Chondrocyte (in vitro differentiated cells): ENCODE results near the gene SPTBN4. TPM values are rescaled to one million over a fixed set of nuclear protein-coding genes. Genes with fewer than 3 reads are reported as not detected.
A peak's percentile ranks its signal among the peaks of the same experiment; 100 is the strongest.

Experiments used
- DNase-seq: peaks from one replicate; pipeline ENCODE4 v3.0.0; 2021; ENCODE audit warnings: mixed read lengths, low spot score
- H3K27ac Mint-ChIP-seq: one replicate; pipeline ENCODE4 v1.8.0; 2021; ENCODE audit warnings: mild to moderate bottlenecking, moderate library complexity, mixed read lengths; ENCODE audit not compliant: unreplicated experiment
- H3K27me3 Mint-ChIP-seq: 2 replicates; pipeline ENCODE4 v1.8.0; 2021; ENCODE audit warnings: low read depth, mixed read lengths
- H3K36me3 Mint-ChIP-seq: 2 replicates; pipeline ENCODE4 v1.8.0; 2021; ENCODE audit warnings: low read depth, mixed read lengths
- H3K4me1 Mint-ChIP-seq: 2 replicates; pipeline ENCODE4 v1.8.0; 2021; ENCODE audit warnings: low read depth, mild to moderate bottlenecking, mixed read lengths
- H3K4me3 Mint-ChIP-seq: one replicate; pipeline ENCODE4 v1.8.0; 2021; ENCODE audit warnings: mild to moderate bottlenecking, moderate library complexity, mixed read lengths; ENCODE audit not compliant: unreplicated experiment
- H3K9me3 Mint-ChIP-seq: 2 replicates; pipeline ENCODE4 v1.8.0; 2021; ENCODE audit warnings: low read depth, mixed read lengths
- total RNA-seq: library from RNA; stranded (reverse); gene quantifications from 3 replicates; pipeline ENCODE4 v1.2.1, GENCODE V29; 2021
- TF ChIP-seq, protein P1 (sequence below): fragments of 200-600 bp; sonication (generic); IDR thresholded peaks from 2 replicates; pipeline ENCODE4 v1.5.0; 2021; ENCODE audit warnings: antibody characterized with exemption, mild to moderate bottlenecking, moderate library complexity

Gene SPTBN4
- total RNA-seq, 1 donor from 2014 or later = 2.5 TPM

DNA sequence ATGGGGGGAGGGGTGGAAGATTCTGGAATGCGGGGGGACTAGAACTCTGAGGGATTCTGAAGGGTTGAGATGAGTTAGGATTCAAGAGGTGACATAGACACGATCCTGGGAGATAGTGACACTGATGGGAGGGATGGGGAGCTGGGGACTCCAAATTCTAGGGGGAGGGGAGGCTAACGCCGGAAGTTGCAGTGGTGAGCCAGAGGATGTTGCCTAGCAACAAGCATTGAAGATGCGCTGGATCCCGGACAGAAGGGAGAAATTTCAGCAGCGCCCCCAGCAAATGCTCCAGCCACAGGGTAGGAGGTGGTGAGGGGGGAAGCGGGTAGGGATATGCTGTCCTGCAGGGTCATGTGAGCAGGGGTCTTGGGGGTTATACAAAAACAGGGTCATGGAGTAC lies 127.5 kb downstream of the SPTBN4 start:
- no peak for DNase-seq
- no peak overlapping the region for H3K27ac Mint-ChIP-seq
- TF ChIP-seq, protein P1, sequence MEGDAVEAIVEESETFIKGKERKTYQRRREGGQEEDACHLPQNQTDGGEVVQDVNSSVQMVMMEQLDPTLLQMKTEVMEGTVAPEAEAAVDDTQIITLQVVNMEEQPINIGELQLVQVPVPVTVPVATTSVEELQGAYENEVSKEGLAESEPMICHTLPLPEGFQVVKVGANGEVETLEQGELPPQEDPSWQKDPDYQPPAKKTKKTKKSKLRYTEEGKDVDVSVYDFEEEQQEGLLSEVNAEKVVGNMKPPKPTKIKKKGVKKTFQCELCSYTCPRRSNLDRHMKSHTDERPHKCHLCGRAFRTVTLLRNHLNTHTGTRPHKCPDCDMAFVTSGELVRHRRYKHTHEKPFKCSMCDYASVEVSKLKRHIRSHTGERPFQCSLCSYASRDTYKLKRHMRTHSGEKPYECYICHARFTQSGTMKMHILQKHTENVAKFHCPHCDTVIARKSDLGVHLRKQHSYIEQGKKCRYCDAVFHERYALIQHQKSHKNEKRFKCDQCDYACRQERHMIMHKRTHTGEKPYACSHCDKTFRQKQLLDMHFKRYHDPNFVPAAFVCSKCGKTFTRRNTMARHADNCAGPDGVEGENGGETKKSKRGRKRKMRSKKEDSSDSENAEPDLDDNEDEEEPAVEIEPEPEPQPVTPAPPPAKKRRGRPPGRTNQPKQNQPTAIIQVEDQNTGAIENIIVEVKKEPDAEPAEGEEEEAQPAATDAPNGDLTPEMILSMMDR = no peak
- peaks cover 3% of the 10 kb centered on the region for H3K36me3 Mint-ChIP-seq
- no peaks in the 10 kb centered on the region for H3K9me3 Mint-ChIP-seq
- peaks cover 3% of the 10 kb centered on the region for H3K27me3 Mint-ChIP-seq
- H3K4me3 Mint-ChIP-seq = no peak overlapping the region
- peaks cover 21% of the 10 kb centered on the region for H3K4me1 Mint-ChIP-seq

DNA sequence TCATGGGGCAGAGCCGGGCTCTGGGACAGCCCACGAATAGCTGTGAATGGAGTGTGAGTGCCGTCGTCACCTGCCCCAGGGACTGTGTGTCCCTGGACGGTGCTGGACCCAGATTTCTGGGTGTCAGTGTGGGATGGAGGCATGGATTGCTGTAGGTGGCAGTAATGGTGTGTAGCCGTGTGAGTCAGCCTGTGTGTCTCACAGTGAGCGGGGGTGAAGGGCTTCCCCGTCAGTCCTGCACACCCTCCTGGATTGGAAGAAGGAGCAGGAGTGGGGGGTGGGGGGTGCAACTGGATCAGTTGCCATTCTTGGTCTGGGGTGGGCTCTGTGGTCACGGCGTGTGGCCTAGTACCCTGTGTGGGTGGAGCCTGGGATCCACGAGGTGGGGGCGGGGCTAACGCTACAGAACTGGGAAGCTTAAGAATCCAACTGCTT lies 127.9 kb downstream of the SPTBN4 start:
- H3K27ac Mint-ChIP-seq = no peak overlapping the region
- DNase-seq = no peak
- peaks cover 3% of the 10 kb centered on the region for H3K27me3 Mint-ChIP-seq
- TF ChIP-seq, protein P1 = no peak
- H3K4me3 Mint-ChIP-seq = no peak overlapping the region
- H3K9me3 Mint-ChIP-seq = no peaks in the 10 kb centered on the region
- peaks cover 3% of the 10 kb centered on the region for H3K36me3 Mint-ChIP-seq
- H3K4me1 Mint-ChIP-seq = peaks cover 24% of the 10 kb centered on the region

DNA sequence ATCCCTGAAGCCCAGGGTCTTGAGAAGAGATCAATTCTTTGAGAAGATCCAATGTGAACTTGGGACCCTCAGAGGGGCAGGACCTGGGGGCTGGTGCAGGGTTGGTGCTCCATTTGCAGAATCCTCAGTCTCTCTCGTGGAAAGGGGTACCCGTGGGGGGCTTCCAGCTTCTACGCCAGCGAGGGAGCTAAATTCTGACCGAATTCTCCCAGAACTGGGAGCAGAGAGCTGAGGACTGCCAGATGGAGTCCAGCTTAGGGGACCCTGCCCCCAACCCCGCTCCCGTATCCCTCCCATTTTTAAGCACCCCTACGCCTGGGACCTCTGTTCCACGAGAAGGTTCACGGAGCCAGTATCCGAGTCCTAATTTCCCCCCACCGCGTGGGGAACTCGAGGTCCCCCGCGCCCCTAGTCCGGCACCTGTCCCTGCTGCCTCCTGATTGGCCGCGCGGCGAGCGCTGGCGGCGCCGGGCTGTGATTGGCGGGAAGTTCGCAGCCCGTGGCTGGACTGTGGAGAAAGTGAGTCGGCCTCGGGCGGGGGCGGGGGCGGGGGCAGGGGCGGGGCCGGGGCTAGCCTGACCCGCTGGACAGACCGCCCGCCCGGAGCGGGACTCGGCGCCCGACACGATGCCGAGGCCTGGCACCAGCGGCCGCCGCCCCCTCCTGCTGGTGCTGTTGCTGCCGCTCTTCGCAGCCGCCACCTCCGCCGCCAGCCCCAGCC lies 130.0 kb downstream of the SPTBN4 start:
- no peak for DNase-seq
- Mint-ChIP-seq H3K4me1 (peaks cover 33% of the 10 kb centered on the region), H3K27me3 (peaks cover 3% of the 10 kb centered on the region), H3K36me3 (peaks cover 1% of the 10 kb centered on the region), H3K4me3 (peak overlapping the region; percentile 57), H3K27ac (no peak overlapping the region), H3K9me3 (no peaks in the 10 kb centered on the region)
- TF ChIP-seq, protein P1 = no peak

DNA sequence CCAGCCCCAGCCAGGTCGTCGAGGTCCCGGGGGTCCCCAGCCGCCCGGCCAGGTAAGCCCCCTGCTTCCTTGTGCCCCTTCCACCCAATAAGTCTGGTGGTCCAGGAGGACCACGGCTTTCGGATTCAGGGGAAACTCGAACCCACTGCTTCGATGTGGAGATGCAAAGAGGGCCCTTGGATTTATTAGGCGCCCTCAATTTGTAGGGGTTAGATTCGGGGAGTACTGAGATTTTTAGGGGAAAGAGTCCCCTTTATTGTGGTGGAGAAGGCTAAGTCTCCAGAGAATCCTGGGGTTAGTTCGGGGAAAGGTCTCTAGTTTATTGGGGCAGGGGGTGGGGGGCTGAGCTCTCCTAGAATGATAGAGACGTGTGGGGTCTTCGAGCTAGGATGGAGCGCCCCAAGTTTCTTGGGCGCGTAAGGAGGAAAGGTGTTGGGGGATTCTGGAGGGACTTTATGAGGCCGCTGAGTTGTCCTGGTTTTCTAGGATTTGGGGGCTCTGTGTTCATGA lies 130.6 kb downstream of the SPTBN4 start:
- Mint-ChIP-seq H3K27ac (no peak overlapping the region), H3K9me3 (no peaks in the 10 kb centered on the region), H3K36me3 (no peaks in the 10 kb centered on the region), H3K27me3 (peaks cover 3% of the 10 kb centered on the region), H3K4me1 (peaks cover 35% of the 10 kb centered on the region), H3K4me3 (peak overlapping the region; percentile 57)
- no peak for DNase-seq
- TF ChIP-seq, protein P1 = no peak

DNA sequence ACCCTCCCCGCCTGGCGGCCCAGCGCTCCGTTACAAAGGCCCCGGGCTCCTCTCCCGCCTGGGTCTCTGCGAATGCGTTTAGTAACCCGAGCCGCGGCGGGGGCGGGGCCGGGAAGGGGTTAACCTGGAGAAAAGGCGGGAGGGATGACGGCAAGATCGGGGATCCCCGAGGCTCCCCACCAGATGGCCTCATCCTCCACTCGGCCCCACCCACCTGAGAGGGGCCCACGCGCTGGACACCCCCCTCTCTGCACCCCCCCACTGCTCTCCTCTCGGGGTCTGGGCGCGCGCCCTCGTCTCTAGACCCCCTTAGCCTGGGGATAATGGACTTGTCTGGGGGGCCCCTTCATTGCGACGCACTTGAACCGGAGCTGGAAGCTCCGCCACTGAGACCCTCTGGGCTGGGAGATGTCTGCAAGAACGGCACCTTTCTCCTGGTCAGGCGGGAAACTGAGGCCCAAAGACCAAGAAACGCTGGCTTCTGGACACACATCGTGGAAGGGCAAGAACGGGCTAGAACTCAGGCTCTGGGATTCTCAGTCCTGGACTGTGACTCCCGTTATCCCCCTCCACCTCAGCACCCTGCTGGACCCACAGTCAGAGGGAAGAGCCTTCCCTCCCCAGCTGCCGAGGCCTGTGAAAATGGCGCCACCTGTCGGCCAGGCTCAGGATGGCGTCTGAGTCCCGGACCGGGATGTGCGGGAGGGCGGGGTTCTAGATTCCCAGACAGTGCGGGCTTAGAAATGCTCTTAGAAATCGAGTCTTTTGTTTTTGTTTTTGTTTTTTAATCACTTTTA lies 131.5 kb downstream of the SPTBN4 start:
- H3K4me3 Mint-ChIP-seq = peak overlapping the region; percentile 70
- peaks cover 3% of the 10 kb centered on the region for H3K27me3 Mint-ChIP-seq
- no peaks in the 10 kb centered on the region for H3K9me3 Mint-ChIP-seq
- DNase-seq = no peak
- TF ChIP-seq, protein P1 = peak; percentile 98
- peak overlapping the region; percentile 12 for H3K27ac Mint-ChIP-seq
- peaks cover 45% of the 10 kb centered on the region for H3K4me1 Mint-ChIP-seq
- H3K36me3 Mint-ChIP-seq = no peaks in the 10 kb centered on the region
